Subcutaneous abdominal adipose tissue (tissue), 5 donors: Measurements from ENCODE around the gene DNAAF1.
"Not testable (repeated sequence)": the region's sequence is repeated elsewhere in the genome, so short reads cannot be mapped to it uniquely, and the experiment has no call there.

ENCODE experiments used
- H3K27ac ChIP-seq: one replicate; pipeline ENCODE4 v1.7.0; 2013; ENCODE audit warnings: low read depth, mild to moderate bottlenecking, inconsistent platforms, low read length, moderate library complexity
- H3K27me3 ChIP-seq, 5 donors: one replicate each; pipeline ENCODE4 v1.7.0; 2013; ENCODE audit warnings: low read length in 5 of 5, inconsistent platforms in 1 of 5; ENCODE audit not compliant: control insufficient read depth in 5 of 5, insufficient read depth in 4 of 5
- H3K36me3 ChIP-seq, 5 donors: one replicate each; pipeline ENCODE4 v1.7.0; 2013; ENCODE audit warnings: low read length in 5 of 5; ENCODE audit not compliant: control insufficient read depth in 5 of 5, insufficient read depth in 5 of 5
- H3K4me1 ChIP-seq, 5 donors: one replicate each; pipeline ENCODE4 v1.7.0; 2013; ENCODE audit warnings: low read length in 5 of 5, mild to moderate bottlenecking in 3 of 5, moderate library complexity in 1 of 5; ENCODE audit not compliant: control insufficient read depth in 5 of 5, insufficient read depth in 5 of 5
- H3K4me3 ChIP-seq, 5 donors: one replicate each; pipeline ENCODE4 v1.7.0; 2013; ENCODE audit warnings: low read length in 5 of 5, low read depth in 1 of 5
- H3K9ac ChIP-seq, 5 donors: one replicate each; pipeline ENCODE4 v1.7.0; 2013; ENCODE audit warnings: low read length in 5 of 5, mild to moderate bottlenecking in 4 of 5, moderate library complexity in 3 of 5
- H3K9me3 ChIP-seq, 5 donors: one replicate each; pipeline ENCODE4 v1.7.0; 2013; ENCODE audit warnings: low read length in 5 of 5; ENCODE audit not compliant: control insufficient read depth in 5 of 5
- donor health status: healthy.
- donor health status: healthy.
- donor health status: healthy.
- donor health status: healthy.
- donor health status: healthy.

DNAAF1 gene

GRCh38 chr16:84109598-84110335 is 35.3 kb upstream of the DNAAF1 start:
- H3K9me3 ChIP-seq: no peaks in the 10 kb centered on the region
- H3K4me1 ChIP-seq: peaks cover 0 to 4% (median 0%) of the 10 kb centered on the region in 5 donors
- peaks cover 0 to 36% (median 28%) of the 10 kb centered on the region in 5 donors for H3K36me3 ChIP-seq
- H3K9ac ChIP-seq: peak overlapping the region in 2 of 5 donors; percentile 0 to 4
- H3K27me3 ChIP-seq: no peaks in the 10 kb centered on the region
- no peak overlapping the region for H3K27ac ChIP-seq
- H3K4me3 ChIP-seq: no peak overlapping the region

- peaks cover 0 to 33% (median 23%) of the 10 kb centered on the region in 5 donors for H3K36me3 ChIP-seq
- no peak overlapping the region for H3K27ac ChIP-seq
- no peaks in the 10 kb centered on the region for H3K9me3 ChIP-seq
- no peak overlapping the region for H3K4me3 ChIP-seq
- H3K27me3 ChIP-seq: no peaks in the 10 kb centered on the region
- H3K4me1 ChIP-seq: peaks cover 3 to 10% (median 6%) of the 10 kb centered on the region in 5 donors
- H3K9ac ChIP-seq: no peak overlapping the region
Measured at GRCh38 chr16:84110527-84110926, 34.6 kb upstream of the DNAAF1 start.

- no peak overlapping the region for H3K4me3 ChIP-seq
- no peaks in the 10 kb centered on the region for H3K27me3 ChIP-seq
- H3K9ac ChIP-seq: peak overlapping the region in 2 of 5 donors; percentile 41 to 57
- no peak overlapping the region for H3K27ac ChIP-seq
- no peaks in the 10 kb centered on the region for H3K9me3 ChIP-seq
- peaks cover 0 to 28% (median 20%) of the 10 kb centered on the region in 5 donors for H3K36me3 ChIP-seq
- peaks cover 3 to 18% (median 14%) of the 10 kb centered on the region in 5 donors for H3K4me1 ChIP-seq
Measured at GRCh38 chr16:84111525-84111924, 33.6 kb upstream of the DNAAF1 start.

- H3K9me3 ChIP-seq, H3K27ac ChIP-seq, H3K4me3 ChIP-seq, H3K27me3 ChIP-seq, H3K9ac ChIP-seq: not testable (repeated sequence)
- Histone ChIP-seq H3K36me3 (peaks cover 0 to 24% (median 17%) of the 10 kb centered on the region in 5 donors), H3K4me1 (peaks cover 3 to 18% (median 13%) of the 10 kb centered on the region in 5 donors)
Measured at GRCh38 chr16:84111949-84112348, 33.2 kb upstream of the DNAAF1 start.

- Histone ChIP-seq H3K36me3 (no peaks in the 10 kb centered on the region), H3K9ac (peak overlapping the region; percentile 60 to 97 (median 96)), H3K4me3 (peak overlapping the region; percentile 92 to 99 (median 94)), H3K4me1 (peaks cover 7 to 26% (median 22%) of the 10 kb centered on the region in 5 donors), H3K9me3 (no peaks in the 10 kb centered on the region), H3K27ac (peak overlapping the region; percentile 76), H3K27me3 (no peaks in the 10 kb centered on the region)
Measured at GRCh38 chr16:84115919-84116719, 29.0 kb upstream of the DNAAF1 start.

- no peaks in the 10 kb centered on the region for H3K9me3 ChIP-seq
Measured at GRCh38 chr16:84116720-84117493, 28.2 kb upstream of the DNAAF1 start, which contains the start of gene MBTPS1. MBTPS1 (minus strand) TSS chr16:84116942; CDS start chr16:84101783, 15,159 bp downstream.

GRCh38 chr16:84117494-84117843 is 27.6 kb upstream of the DNAAF1 start:
- Histone ChIP-seq H3K9me3 (no peaks in the 10 kb centered on the region), H3K9ac (peak overlapping the region; percentile 48 to 96 (median 90)), H3K4me1 (peaks cover 7 to 26% (median 22%) of the 10 kb centered on the region in 5 donors), H3K4me3 (peak overlapping the region; percentile 74 to 99 (median 94)), H3K27ac (peak overlapping the region; percentile 76), H3K36me3 (peaks cover 0 to under 1% (median 0%) of the 10 kb centered on the region in 5 donors), H3K27me3 (no peaks in the 10 kb centered on the region)

More at GRCh38 chr16:84116720-84117493, 28.2 kb upstream of the DNAAF1 start, which contains the start of gene MBTPS1:
- Histone ChIP-seq H3K27me3 (no peaks in the 10 kb centered on the region), H3K4me3 (peak within 1 kb of the TSS; percentile 92 to 99 (median 94)), H3K9ac (peak within 1 kb of the TSS; percentile 60 to 97 (median 96)), H3K27ac (peak within 1 kb of the TSS; percentile 76), H3K36me3 (no peaks in the 10 kb centered on the region), H3K4me1 (peaks cover 7 to 26% (median 22%) of the 10 kb centered on the region in 5 donors)

- not testable (repeated sequence) for H3K27ac ChIP-seq, H3K9ac ChIP-seq, H3K27me3 ChIP-seq, H3K9me3 ChIP-seq, H3K36me3 ChIP-seq, H3K4me3 ChIP-seq
- peaks cover 7 to 26% (median 22%) of the 10 kb centered on the region in 5 donors for H3K4me1 ChIP-seq
Measured at GRCh38 chr16:84118315-84118714, 26.8 kb upstream of the DNAAF1 start.

- no peaks in the 10 kb centered on the region for H3K27me3 ChIP-seq
- peaks cover 8 to 18% (median 15%) of the 10 kb centered on the region in 5 donors for H3K36me3 ChIP-seq
- no peaks in the 10 kb centered on the region for H3K9me3 ChIP-seq
- peaks cover 7 to 22% (median 21%) of the 10 kb centered on the region in 5 donors for H3K4me1 ChIP-seq
- peak overlapping the region in 1 of 5 donors; percentile 28 for H3K9ac ChIP-seq
- H3K4me3 ChIP-seq: no peak overlapping the region
- no peak overlapping the region for H3K27ac ChIP-seq
Measured at GRCh38 chr16:84119368-84119767, 25.7 kb upstream of the DNAAF1 start.
